H9 (cell line): ENCODE data around the gene CD248. TPM values are rescaled to one million over a fixed set of nuclear protein-coding genes. Genes with fewer than 3 reads are reported as not detected.

Experiments used
- DNase-seq: peaks from one replicate; pipeline ENCODE4 v3.0.0-alpha.2; 2017
- H2AFZ ChIP-seq: one replicate; pipeline ENCODE4 v1.6.1; 2013; ENCODE audit warnings: mild to moderate bottlenecking, low read length, control low read depth, moderate library complexity
- H2AK5ac ChIP-seq: 2 replicates; pipeline ENCODE4 v1.6.1; 2013; ENCODE audit warnings: low read length, control low read depth, mixed read lengths; ENCODE audit not compliant: insufficient read length
- H2BK120ac ChIP-seq: one replicate; pipeline ENCODE4 v1.6.1; 2013; ENCODE audit warnings: low read depth, mild to moderate bottlenecking, low read length, control low read depth, inconsistent platforms; ENCODE audit not compliant: poor library complexity, severe bottlenecking
- H2BK12ac ChIP-seq: 2 replicates; pipeline ENCODE4 v1.6.1; 2013; ENCODE audit warnings: low read length, control low read depth, mixed read lengths, low read depth; ENCODE audit not compliant: insufficient read length
- H2BK15ac ChIP-seq: 2 replicates; pipeline ENCODE4 v1.6.1; 2013; ENCODE audit warnings: low read depth, low read length, control low read depth
- H2BK20ac ChIP-seq: one replicate; pipeline ENCODE4 v1.6.1; 2013; ENCODE audit warnings: low read depth, mild to moderate bottlenecking, low read length, control low read depth, inconsistent platforms; ENCODE audit not compliant: poor library complexity, severe bottlenecking
- H2BK5ac ChIP-seq: 2 replicates; pipeline ENCODE4 v1.6.1; 2013; ENCODE audit warnings: low read length, control low read depth, mixed read lengths; ENCODE audit not compliant: insufficient read length
- H3K14ac ChIP-seq: 2 replicates; pipeline ENCODE4 v1.6.1; 2013; ENCODE audit warnings: low read length, control low read depth; ENCODE audit not compliant: insufficient read depth
- H3K18ac ChIP-seq: 2 replicates; pipeline ENCODE4 v1.6.1; 2013; ENCODE audit warnings: low read depth, mild to moderate bottlenecking, mixed read lengths, low read length, control low read depth; ENCODE audit not compliant: insufficient read length
- H3K23ac ChIP-seq: 2 replicates; pipeline ENCODE4 v1.6.1; 2013; ENCODE audit warnings: low read length, control low read depth, mixed read lengths, low read depth; ENCODE audit not compliant: insufficient read length
- H3K23me2 ChIP-seq: 2 replicates; pipeline ENCODE4 v1.6.1; 2013; ENCODE audit warnings: low read depth, mild to moderate bottlenecking, mixed read lengths, low read length, control low read depth; ENCODE audit not compliant: insufficient read length, poor library complexity, severe bottlenecking
- H3K27ac ChIP-seq: 2 replicates; pipeline ENCODE4 v1.5.1; 2013; ENCODE audit warnings: low read length, control low read depth, mixed read lengths, low read depth; ENCODE audit not compliant: insufficient read length
- H3K27me3 ChIP-seq: 2 replicates; pipeline ENCODE4 v1.6.1; 2013; ENCODE audit warnings: low read length, control low read depth, inconsistent platforms; ENCODE audit not compliant: insufficient read depth
- H3K4ac ChIP-seq: 2 replicates; pipeline ENCODE4 v1.6.1; 2013; ENCODE audit warnings: low read depth, mild to moderate bottlenecking, control low read depth, inconsistent platforms, low read length, moderate library complexity
- H3K4me1 ChIP-seq: 2 replicates; pipeline ENCODE4 v1.6.1; 2013; ENCODE audit warnings: low read length, control low read depth, inconsistent platforms; ENCODE audit not compliant: insufficient read depth
- H3K4me2 ChIP-seq: 2 replicates; pipeline ENCODE4 v1.6.1; 2013; ENCODE audit warnings: low read length, control low read depth, mixed read lengths; ENCODE audit not compliant: insufficient read length, insufficient read depth
- H3K56ac ChIP-seq: 2 replicates; pipeline ENCODE4 v1.6.1; 2013; ENCODE audit warnings: low read depth, mild to moderate bottlenecking, mixed read lengths, low read length, control low read depth; ENCODE audit not compliant: insufficient read length
- H3K79me1 ChIP-seq: 2 replicates; pipeline ENCODE4 v1.6.1; 2013; ENCODE audit warnings: low read depth, mild to moderate bottlenecking, moderate library complexity, low read length, control low read depth, inconsistent platforms; ENCODE audit not compliant: insufficient read depth, poor library complexity, severe bottlenecking
- H3K79me2 ChIP-seq: 2 replicates; pipeline ENCODE4 v1.6.1; 2013; ENCODE audit warnings: low read length, control low read depth, inconsistent platforms; ENCODE audit not compliant: insufficient read depth
- H3K9ac ChIP-seq: 2 replicates; pipeline ENCODE4 v1.6.1; 2013; ENCODE audit warnings: low read length, control low read depth, mixed read lengths; ENCODE audit not compliant: insufficient read length; ENCODE audit errors: extremely low read depth
- H3K9me3 ChIP-seq: one replicate; pipeline ENCODE4 v1.6.1; 2013; ENCODE audit warnings: low read depth, low read length, inconsistent platforms; ENCODE audit not compliant: control insufficient read depth
- H3T11ph ChIP-seq: one replicate; pipeline ENCODE4 v1.6.1; 2013; ENCODE audit warnings: mild to moderate bottlenecking, low read length, control low read depth, inconsistent platforms
- H4K20me1 ChIP-seq: one replicate; pipeline ENCODE4 v1.6.1; 2013; ENCODE audit not compliant: control insufficient read depth, insufficient read length, insufficient read depth
- H4K5ac ChIP-seq: 2 replicates; pipeline ENCODE4 v1.6.1; 2013; ENCODE audit warnings: low read depth, mild to moderate bottlenecking, mixed read lengths, low read length, control low read depth; ENCODE audit not compliant: insufficient read length
- H4K8ac ChIP-seq: replicated peaks from 2 replicates; pipeline ENCODE4 v1.6.1; 2013; ENCODE audit warnings: low read length, control low read depth, mixed read lengths, low read depth; ENCODE audit not compliant: insufficient read length
- H4K91ac ChIP-seq: 2 replicates; pipeline ENCODE4 v1.6.1; 2013; ENCODE audit warnings: low read depth, mild to moderate bottlenecking, moderate library complexity, mixed read lengths, low read length, control low read depth; ENCODE audit not compliant: insufficient read length
- H3K27ac Mint-ChIP-seq, 3 experiments: 2 replicates in 2 of 3; 3 replicates in 1 of 3; pipeline ENCODE4 v1.8.0; 2020 to 2021; ENCODE audit warnings: mixed read lengths in 3 of 3, mild to moderate bottlenecking in 1 of 3, moderate library complexity in 1 of 3
- H3K27me3 Mint-ChIP-seq: 2 replicates; pipeline ENCODE4 v1.8.0; 2021; ENCODE audit warnings: low read depth, mild to moderate bottlenecking, moderate library complexity, mixed read lengths
- H3K36me3 Mint-ChIP-seq, 3 experiments: 2 replicates in 2 of 3; 3 replicates in 1 of 3; pipeline ENCODE4 v1.8.0; 2020 to 2021; ENCODE audit warnings: low read depth in 3 of 3, mixed read lengths in 3 of 3; ENCODE audit not compliant: insufficient read depth in 1 of 3
- H3K4me1 Mint-ChIP-seq, 2 experiments: 2 replicates each; pipeline ENCODE4 v1.8.0; 2020; ENCODE audit warnings: mixed read lengths in 2 of 2
- H3K4me3 Mint-ChIP-seq, 2 experiments: 2 replicates in 1 of 2; 3 replicates in 1 of 2; pipeline ENCODE4 v1.8.0; 2020 to 2021; ENCODE audit warnings: mild to moderate bottlenecking in 2 of 2, mixed read lengths in 2 of 2, moderate library complexity in 1 of 2
- H3K9me3 Mint-ChIP-seq, 2 experiments: 2 replicates in 1 of 2; 3 replicates in 1 of 2; pipeline ENCODE4 v1.8.0; 2020; ENCODE audit warnings: mild to moderate bottlenecking in 2 of 2, mixed read lengths in 2 of 2, moderate library complexity in 1 of 2
- CTCF ChIP-seq: fragments of 200-600 bp; sonication (generic); conservative IDR thresholded peaks from 3 replicates; pipeline ENCODE4 v1.8.0; 2021; ENCODE audit warnings: antibody characterized with exemption, mild to moderate bottlenecking
- WGBS: extraction: QIAGEN DNeasy Blood & Tissue Kit; methylation state at CpG from one replicate; pipeline ENCODE4 v1.1.7; 2013; ENCODE audit warnings: missing lambda C conversion rate, low lambda C conversion rate, mixed read lengths; ENCODE audit not compliant: insufficient read length; ENCODE audit errors: extremely low coverage; 5-methylcytosine and 5-hydroxymethylcytosine counted together
- total RNA-seq: library from RNA; stranded (reverse); gene quantifications from 2 replicates; pipeline ENCODE4 v1.2.1, GENCODE V29; 2021

The CD248 gene
- total RNA-seq, 1 experiment from 2014 or later = 1.5 TPM

DNA sequence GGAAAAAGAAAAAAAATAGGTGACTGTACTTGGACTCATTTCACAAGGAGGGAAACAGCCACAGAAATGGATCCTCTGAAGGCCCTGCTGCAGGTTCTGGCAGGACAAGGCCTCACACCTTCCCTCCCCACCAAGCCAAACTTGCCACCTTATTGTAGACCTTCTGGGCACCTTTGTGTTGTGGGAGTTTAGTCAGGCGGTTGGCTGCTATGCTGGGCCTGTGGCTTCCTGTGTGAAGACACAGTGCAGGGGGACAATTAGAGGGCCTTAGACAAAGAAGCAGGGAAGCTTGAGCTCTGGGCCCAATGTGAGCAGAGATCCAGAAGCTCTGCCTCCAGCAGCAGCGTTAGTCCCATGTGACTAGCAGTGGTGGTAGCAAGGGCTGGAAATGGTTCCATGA, 44.2 kb downstream of the CD248 start:
- Histone ChIP-seq H3K27ac (no peak overlapping the region), H3K4ac (no peak overlapping the region), H4K20me1 (no peaks in the 10 kb centered on the region), H3K79me1 (no peaks in the 10 kb centered on the region), H3K56ac (no peak overlapping the region), H3K4me2 (no peak overlapping the region), H4K91ac (no peak overlapping the region), H2BK12ac (no peak overlapping the region), H3K14ac (no peak overlapping the region), H2AFZ (no peak overlapping the region), H4K8ac (no peak overlapping the region), H3K9ac (no peak overlapping the region), H2AK5ac (no peak overlapping the region), H3K4me1 (no peaks in the 10 kb centered on the region), H2BK15ac (no peak overlapping the region), H3K79me2 (peaks cover 5% of the 10 kb centered on the region; the same call in 1 of the 2 replicates), H2BK5ac (no peak overlapping the region), H3K27me3 (no peaks in the 10 kb centered on the region), H2BK20ac (no peak overlapping the region), H3K23me2 (peaks cover 10% of the 10 kb centered on the region), H3K9me3 (no peaks in the 10 kb centered on the region), H4K5ac (no peak overlapping the region), H3K23ac (no peak overlapping the region), H3K18ac (no peak overlapping the region), H3T11ph (no peak overlapping the region), H2BK120ac (no peak overlapping the region)
- Mint-ChIP-seq H3K36me3 (peaks cover 7 to 42% (median 38%) of the 10 kb centered on the region in 3 experiments; a peak in 6 of 7 replicates), H3K9me3 (no peaks in the 10 kb centered on the region), H3K27me3 (no peaks in the 10 kb centered on the region; the same call in none of the 2 replicates), H3K4me3 (no peak overlapping the region), H3K27ac (no peak overlapping the region), H3K4me1 (peaks cover 11 to 14% of the 10 kb centered on the region in 2 experiments)
- no peak for DNase-seq
- WGBS = no CpG with 5 or more reads among the region's 2 CpGs
- TF ChIP-seq CTCF = no peak
